Measurements from ENCODE around the gene FRMD4A. TPM values are rescaled to one million over a fixed set of nuclear protein-coding genes. Genes with fewer than 3 reads are reported as not detected.

Gene FRMD4A
- total RNA-seq, 2 experiments from 2014 or later = 0.17 TPM; not detected in 1

DNA sequence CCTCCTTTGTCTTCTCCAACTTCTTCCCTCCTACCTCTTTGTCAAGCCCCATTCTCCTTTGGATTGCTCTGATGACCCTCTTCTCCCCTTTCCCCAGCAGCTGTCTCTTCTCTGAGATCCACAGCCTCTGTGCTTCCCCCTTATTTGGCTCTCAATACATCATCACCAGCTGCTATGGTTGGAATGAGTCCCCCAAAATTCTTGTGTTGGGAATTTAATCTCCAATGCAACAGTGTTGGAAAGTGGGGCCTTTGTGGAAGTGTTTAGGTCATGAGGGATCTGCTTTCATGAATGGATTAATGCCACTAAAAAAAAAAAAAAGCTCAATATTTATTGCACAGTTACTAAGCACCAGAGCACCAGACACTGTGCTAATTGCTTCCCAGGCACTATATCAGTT lies 39.2 kb upstream of the FRMD4A start:
- intact Hi-C loops (cut with micrococcal nuclease; ENCODE audit: unreplicated experiment) = no loop called here
- H3K36me3 ChIP-seq (ENCODE audit: insufficient read depth, low read length) = no peaks in the 10 kb centered on the region
- DNase-seq (ENCODE audit: low spot score) = no peak
- no TSS peak for BruUV-seq (replicated peaks)
- no peak overlapping the region for H3K4me2 ChIP-seq (ENCODE audit: low read length)
- no peaks in the 10 kb centered on the region for H3K79me2 ChIP-seq (ENCODE audit: insufficient read depth, low read depth, low read length)
- H3K9me3 ChIP-seq (ENCODE audit: low read length) = no peaks in the 10 kb centered on the region
- H4K20me1 ChIP-seq (ENCODE audit: insufficient read depth, low read length) = no peaks in the 10 kb centered on the region
- TF ChIP-seq, protein P1, sequence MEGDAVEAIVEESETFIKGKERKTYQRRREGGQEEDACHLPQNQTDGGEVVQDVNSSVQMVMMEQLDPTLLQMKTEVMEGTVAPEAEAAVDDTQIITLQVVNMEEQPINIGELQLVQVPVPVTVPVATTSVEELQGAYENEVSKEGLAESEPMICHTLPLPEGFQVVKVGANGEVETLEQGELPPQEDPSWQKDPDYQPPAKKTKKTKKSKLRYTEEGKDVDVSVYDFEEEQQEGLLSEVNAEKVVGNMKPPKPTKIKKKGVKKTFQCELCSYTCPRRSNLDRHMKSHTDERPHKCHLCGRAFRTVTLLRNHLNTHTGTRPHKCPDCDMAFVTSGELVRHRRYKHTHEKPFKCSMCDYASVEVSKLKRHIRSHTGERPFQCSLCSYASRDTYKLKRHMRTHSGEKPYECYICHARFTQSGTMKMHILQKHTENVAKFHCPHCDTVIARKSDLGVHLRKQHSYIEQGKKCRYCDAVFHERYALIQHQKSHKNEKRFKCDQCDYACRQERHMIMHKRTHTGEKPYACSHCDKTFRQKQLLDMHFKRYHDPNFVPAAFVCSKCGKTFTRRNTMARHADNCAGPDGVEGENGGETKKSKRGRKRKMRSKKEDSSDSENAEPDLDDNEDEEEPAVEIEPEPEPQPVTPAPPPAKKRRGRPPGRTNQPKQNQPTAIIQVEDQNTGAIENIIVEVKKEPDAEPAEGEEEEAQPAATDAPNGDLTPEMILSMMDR (conservative IDR thresholded peaks at IDR 0.05; ENCODE audit: low read length) = no peak
- no peak for TF ChIP-seq EZH2phosphoT487 (IDR thresholded peaks at IDR 0.05; ENCODE audit: borderline replicate concordance, low read depth, low read length)
- no peaks in the 10 kb centered on the region for H3K4me1 ChIP-seq (ENCODE audit: insufficient read depth, low read length, poor library complexity, severe bottlenecking)
- ChIA-PET CTCF (ENCODE audit: unreplicated experiment) (no interaction called here), POLR2A (no interaction called here)
- H3K27ac ChIP-seq (ENCODE audit: low read depth, low read length, poor library complexity, severe bottlenecking) = no peak overlapping the region
- H3K9me2 ChIP-seq (ENCODE audit: insufficient read depth, low read length) = no peaks in the 10 kb centered on the region
- no peak overlapping the region for H2AFZ ChIP-seq (ENCODE audit: low read length)
- H3K4me3 ChIP-seq (ENCODE audit: low read depth, low read length, poor library complexity, severe bottlenecking) = no peak overlapping the region

DNA sequence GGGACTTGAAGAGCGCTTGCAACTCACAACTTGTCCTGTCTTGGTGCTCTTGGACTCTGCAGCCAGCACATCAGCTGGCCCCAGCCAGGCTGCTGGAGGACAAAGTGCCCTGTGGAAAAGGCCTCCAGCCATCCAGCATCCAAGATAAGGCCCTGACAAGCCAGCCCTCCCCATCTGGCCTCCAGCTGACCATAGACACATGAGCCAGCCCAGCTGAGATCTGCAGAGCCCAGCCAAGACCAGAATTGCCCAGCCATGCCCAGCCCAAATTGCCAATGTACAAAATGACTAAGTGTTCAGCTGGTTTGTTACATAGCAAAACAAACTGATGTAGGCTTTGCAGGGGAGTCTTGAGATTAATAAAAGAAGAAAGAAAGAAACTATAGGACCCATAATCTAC lies 36.0 kb upstream of the FRMD4A start:
- no peak overlapping the region for H3K27ac ChIP-seq (ENCODE audit: low read depth, low read length, poor library complexity, severe bottlenecking)
- no peaks in the 10 kb centered on the region for H4K20me1 ChIP-seq (ENCODE audit: insufficient read depth, low read length)
- no peaks in the 10 kb centered on the region for H3K4me1 ChIP-seq (ENCODE audit: insufficient read depth, low read length, poor library complexity, severe bottlenecking)
- no peaks in the 10 kb centered on the region for H3K9me2 ChIP-seq (ENCODE audit: insufficient read depth, low read length)
- no peaks in the 10 kb centered on the region for H3K36me3 ChIP-seq (ENCODE audit: insufficient read depth, low read length)
- ChIA-PET CTCF (ENCODE audit: unreplicated experiment) (no interaction called here), POLR2A (no interaction called here)
- H3K79me2 ChIP-seq (ENCODE audit: insufficient read depth, low read depth, low read length) = no peaks in the 10 kb centered on the region
- DNase-seq (ENCODE audit: low spot score) = no peak
- no TSS peak for BruUV-seq (replicated peaks)
- no peaks in the 10 kb centered on the region for H3K9me3 ChIP-seq (ENCODE audit: low read length)
- H3K4me3 ChIP-seq (ENCODE audit: low read depth, low read length, poor library complexity, severe bottlenecking) = no peak overlapping the region
- H3K4me2 ChIP-seq (ENCODE audit: low read length) = no peak overlapping the region
- intact Hi-C loops (cut with micrococcal nuclease; ENCODE audit: unreplicated experiment) = no loop called here
- H2AFZ ChIP-seq (ENCODE audit: low read length) = no peak overlapping the region
- TF ChIP-seq, protein P1 (conservative IDR thresholded peaks at IDR 0.05; ENCODE audit: low read length) = no peak
- no peak for TF ChIP-seq EZH2phosphoT487 (IDR thresholded peaks at IDR 0.05; ENCODE audit: borderline replicate concordance, low read depth, low read length)

DNA sequence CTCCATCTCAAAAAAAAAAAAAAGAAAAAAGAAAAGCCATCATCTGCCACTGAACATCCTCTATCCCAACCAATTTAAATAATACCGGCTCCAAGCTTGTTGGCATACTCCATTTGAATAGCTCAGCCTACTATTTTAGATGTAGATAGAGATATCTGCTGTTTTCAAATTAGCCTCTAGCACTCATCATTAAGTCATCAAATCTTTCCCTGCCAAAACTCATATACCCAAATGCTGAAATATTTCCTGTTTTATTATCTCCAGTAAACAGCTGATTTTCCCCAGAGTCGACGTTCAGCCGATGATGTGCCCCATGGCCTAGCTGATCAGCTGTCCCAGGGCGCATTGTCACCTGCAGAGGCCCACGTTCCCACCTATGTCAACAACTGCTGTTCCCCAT lies 34.5 kb upstream of the FRMD4A start:
- Histone ChIP-seq H3K27ac (ENCODE audit: low read depth, low read length, poor library complexity, severe bottlenecking) (no peak overlapping the region), H3K4me3 (ENCODE audit: low read depth, low read length, poor library complexity, severe bottlenecking) (no peak overlapping the region), H3K9me2 (ENCODE audit: insufficient read depth, low read length) (no peaks in the 10 kb centered on the region), H3K4me1 (ENCODE audit: insufficient read depth, low read length, poor library complexity, severe bottlenecking) (no peaks in the 10 kb centered on the region), H3K4me2 (ENCODE audit: low read length) (no peak overlapping the region), H4K20me1 (ENCODE audit: insufficient read depth, low read length) (no peaks in the 10 kb centered on the region), H3K79me2 (ENCODE audit: insufficient read depth, low read depth, low read length) (no peaks in the 10 kb centered on the region), H3K9me3 (ENCODE audit: low read length) (no peaks in the 10 kb centered on the region), H3K36me3 (ENCODE audit: insufficient read depth, low read length) (no peaks in the 10 kb centered on the region), H2AFZ (ENCODE audit: low read length) (no peak overlapping the region)
- intact Hi-C loops (cut with micrococcal nuclease; ENCODE audit: unreplicated experiment) = no loop called here
- TF ChIP-seq, protein P1 (conservative IDR thresholded peaks at IDR 0.05; ENCODE audit: low read length) = no peak
- TF ChIP-seq EZH2phosphoT487 (IDR thresholded peaks at IDR 0.05; ENCODE audit: borderline replicate concordance, low read depth, low read length) = no peak
- POLR2A ChIA-PET = no interaction called here
- DNase-seq (ENCODE audit: low spot score) = no peak
- no TSS peak for BruUV-seq (replicated peaks)
- CTCF ChIA-PET (ENCODE audit: unreplicated experiment) = no interaction called here
